Loucy (cell line): ENCODE measurements around the gene TSPAN4.

Experiments
- H2AFZ ChIP-seq: fragments of 200-600 bp; sonication (generic); 2 replicates; pipeline ENCODE4 v1.6.0; 2016; ENCODE audit warnings: antibody characterized with exemption, mild to moderate bottlenecking, low read length, moderate library complexity
- H3F3A ChIP-seq: fragments of 200-600 bp; 2 replicates; pipeline ENCODE4 v1.6.0; 2016; ENCODE audit warnings: antibody characterized with exemption, low read depth, mild to moderate bottlenecking
- H3K27me3 ChIP-seq: fragments of 200-600 bp; sonication (generic); 2 replicates; pipeline ENCODE4 v1.6.1; 2014; ENCODE audit warnings: low read length, mild to moderate bottlenecking; ENCODE audit not compliant: insufficient read depth, poor library complexity, severe bottlenecking
- H3K36me3 ChIP-seq: fragments of 200-600 bp; sonication (generic); 2 replicates; pipeline ENCODE4 v1.6.1; 2016; ENCODE audit warnings: low read length; ENCODE audit not compliant: insufficient read depth
- H3K4me1 ChIP-seq: fragments of 200-600 bp; sonication (generic); 2 replicates; pipeline ENCODE4 v1.5.1; 2014; ENCODE audit warnings: low read length, mild to moderate bottlenecking; ENCODE audit not compliant: insufficient read depth, poor library complexity, severe bottlenecking
- H3K4me2 ChIP-seq: fragments of 200-600 bp; sonication (generic); 2 replicates; pipeline ENCODE4 v1.6.0; 2014; ENCODE audit warnings: antibody characterized with exemption, low read length, low read depth, mild to moderate bottlenecking; ENCODE audit not compliant: poor library complexity, severe bottlenecking
- H3K4me3 ChIP-seq: fragments of 200-600 bp; sonication (generic); 2 replicates; pipeline ENCODE4 v1.5.1; 2014; ENCODE audit warnings: low read length, mild to moderate bottlenecking, mixed read lengths; ENCODE audit not compliant: poor library complexity, severe bottlenecking
- H3K79me2 ChIP-seq: fragments of 200-600 bp; sonication (generic); 2 replicates; pipeline ENCODE4 v1.6.1; 2014; ENCODE audit warnings: low read length; ENCODE audit not compliant: insufficient read depth
- H3K9ac ChIP-seq: fragments of 200-600 bp; sonication (generic); 2 replicates; pipeline ENCODE4 v1.6.0; 2014; ENCODE audit warnings: mild to moderate bottlenecking, low read depth, low read length, moderate library complexity; ENCODE audit not compliant: poor library complexity, severe bottlenecking
- H3K9me2 ChIP-seq: fragments of 200-600 bp; sonication (generic); replicated peaks from 2 replicates; pipeline ENCODE4 v1.6.1; 2016; ENCODE audit warnings: low read depth, low read length, mixed read lengths
- H3K9me3 ChIP-seq: fragments of 200-600 bp; sonication (generic); 2 replicates; pipeline ENCODE4 v1.6.1; 2014; ENCODE audit warnings: mild to moderate bottlenecking, antibody characterized with exemption, low read length, low read depth; ENCODE audit not compliant: insufficient read depth
- H4K20me1 ChIP-seq: fragments of 200-600 bp; sonication (generic); 2 replicates; pipeline ENCODE4 v1.6.0; 2014; ENCODE audit warnings: antibody characterized with exemption, low read length, mild to moderate bottlenecking; ENCODE audit not compliant: insufficient read depth, poor library complexity, severe bottlenecking
- EZH2phosphoT487 ChIP-seq: fragments of 200-600 bp; IDR thresholded peaks from 2 replicates; pipeline ENCODE4 v1.6.1; 2018; ENCODE audit warnings: antibody characterized with exemption, mild to moderate bottlenecking, moderate library complexity, borderline replicate concordance
- TF ChIP-seq, protein P1 (sequence below): fragments of 200-600 bp; sonication (generic); conservative IDR thresholded peaks from 2 replicates; pipeline ENCODE4 v1.5.1; 2014; ENCODE audit warnings: mild to moderate bottlenecking, antibody characterized with exemption, low read length

The TSPAN4 gene

DNA sequence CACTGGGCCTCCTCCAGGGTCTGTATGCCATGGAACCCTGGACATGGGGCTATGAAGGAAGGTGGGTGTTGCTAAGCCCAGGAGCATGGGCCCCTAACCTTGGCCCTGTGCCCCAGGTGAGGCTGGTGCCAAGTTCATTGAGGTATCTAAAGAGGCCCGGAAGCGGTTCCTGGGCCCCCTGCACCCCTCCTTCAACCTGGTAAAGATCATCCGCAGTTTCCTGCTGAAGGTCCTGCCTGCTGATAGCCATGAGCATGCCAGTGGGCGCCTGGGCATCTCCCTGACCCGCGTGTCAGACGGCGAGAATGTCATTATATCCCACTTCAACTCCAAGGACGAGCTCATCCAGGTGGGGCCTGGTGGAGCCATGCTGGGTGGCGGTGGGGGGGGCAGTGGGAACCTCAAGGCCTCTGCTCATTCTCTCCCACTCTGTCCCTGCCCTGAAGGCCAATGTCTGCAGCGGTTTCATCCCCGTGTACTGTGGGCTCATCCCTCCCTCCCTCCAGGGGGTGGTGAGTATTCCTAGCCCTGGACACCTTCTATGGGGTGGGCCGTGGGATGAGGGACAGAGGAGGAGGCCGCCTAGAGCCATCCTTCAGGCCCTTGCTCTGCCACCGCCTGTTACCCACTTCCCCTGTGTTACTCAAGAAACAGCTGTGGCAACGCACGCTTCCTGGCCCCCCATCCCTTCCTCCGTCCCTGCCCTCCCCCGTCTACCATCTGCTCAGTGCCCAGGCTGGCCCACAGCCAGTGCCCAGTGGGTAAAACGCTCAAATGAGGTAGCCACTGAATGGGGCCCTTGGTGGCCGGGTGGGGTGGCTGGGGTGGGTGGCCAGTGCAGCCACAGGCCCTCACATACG lies 20.9 kb upstream of the TSPAN4 start:
- H3K4me2 ChIP-seq: peak overlapping the region; percentile 97
- peaks cover 27% of the 10 kb centered on the region for H4K20me1 ChIP-seq
- H2AFZ ChIP-seq: no peak overlapping the region
- H3K79me2 ChIP-seq: peaks cover 24% of the 10 kb centered on the region
- peak overlapping the region; percentile 89 for H3K4me3 ChIP-seq
- no peaks in the 10 kb centered on the region for H3K9me2 ChIP-seq
- H3K27me3 ChIP-seq: no peaks in the 10 kb centered on the region
- no peaks in the 10 kb centered on the region for H3K36me3 ChIP-seq
- peak overlapping the region; percentile 81 for H3K9ac ChIP-seq
- no peaks in the 10 kb centered on the region for H3F3A ChIP-seq
- peaks cover 29% of the 10 kb centered on the region for H3K4me1 ChIP-seq
- no peaks in the 10 kb centered on the region for H3K9me3 ChIP-seq
- TF ChIP-seq EZH2phosphoT487: no peak
- TF ChIP-seq, protein P1, sequence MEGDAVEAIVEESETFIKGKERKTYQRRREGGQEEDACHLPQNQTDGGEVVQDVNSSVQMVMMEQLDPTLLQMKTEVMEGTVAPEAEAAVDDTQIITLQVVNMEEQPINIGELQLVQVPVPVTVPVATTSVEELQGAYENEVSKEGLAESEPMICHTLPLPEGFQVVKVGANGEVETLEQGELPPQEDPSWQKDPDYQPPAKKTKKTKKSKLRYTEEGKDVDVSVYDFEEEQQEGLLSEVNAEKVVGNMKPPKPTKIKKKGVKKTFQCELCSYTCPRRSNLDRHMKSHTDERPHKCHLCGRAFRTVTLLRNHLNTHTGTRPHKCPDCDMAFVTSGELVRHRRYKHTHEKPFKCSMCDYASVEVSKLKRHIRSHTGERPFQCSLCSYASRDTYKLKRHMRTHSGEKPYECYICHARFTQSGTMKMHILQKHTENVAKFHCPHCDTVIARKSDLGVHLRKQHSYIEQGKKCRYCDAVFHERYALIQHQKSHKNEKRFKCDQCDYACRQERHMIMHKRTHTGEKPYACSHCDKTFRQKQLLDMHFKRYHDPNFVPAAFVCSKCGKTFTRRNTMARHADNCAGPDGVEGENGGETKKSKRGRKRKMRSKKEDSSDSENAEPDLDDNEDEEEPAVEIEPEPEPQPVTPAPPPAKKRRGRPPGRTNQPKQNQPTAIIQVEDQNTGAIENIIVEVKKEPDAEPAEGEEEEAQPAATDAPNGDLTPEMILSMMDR: no peak

DNA sequence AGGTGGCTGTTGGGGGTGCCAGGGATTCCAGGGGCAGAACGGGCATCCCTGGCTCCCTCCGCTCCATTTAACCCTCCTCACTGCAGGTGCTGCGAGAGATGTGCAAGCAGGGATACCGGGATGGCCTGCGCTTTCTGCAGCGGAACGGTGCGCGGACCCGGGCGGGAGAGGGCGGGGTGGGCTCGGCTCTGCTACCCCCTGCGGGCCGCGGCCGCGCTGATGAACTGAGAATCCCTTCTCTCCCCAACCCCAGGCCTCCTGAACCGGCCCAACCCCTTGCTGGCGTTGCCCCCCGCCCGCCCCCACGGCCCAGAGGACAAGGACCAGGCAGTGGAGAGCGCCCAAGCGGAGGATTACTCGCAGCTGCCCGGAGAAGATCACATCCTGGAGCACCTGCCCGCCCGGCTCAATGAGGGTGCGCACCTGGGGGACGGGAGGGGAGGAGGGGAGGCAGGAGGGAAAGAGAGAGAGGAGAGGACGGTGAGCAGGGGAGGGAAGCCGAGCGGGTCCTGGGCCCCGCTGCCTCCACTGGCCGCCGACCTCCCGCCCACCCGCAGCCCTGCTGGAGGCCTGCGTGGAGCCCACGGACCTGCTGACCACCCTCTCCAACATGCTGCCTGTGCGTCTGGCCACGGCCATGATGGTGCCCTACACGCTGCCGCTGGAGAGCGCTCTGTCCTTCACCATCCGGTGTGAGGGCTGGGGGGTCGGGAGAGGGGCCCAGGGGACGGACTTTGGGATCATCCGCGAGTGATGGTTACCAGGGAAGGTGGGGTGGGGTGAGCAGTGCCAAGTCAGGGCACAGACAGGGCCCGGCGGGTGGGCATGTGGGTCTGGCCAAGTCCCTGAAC lies 19.0 kb upstream of the TSPAN4 start:
- Histone ChIP-seq H2AFZ (no peak overlapping the region), H3K27me3 (no peaks in the 10 kb centered on the region), H3K9me3 (no peaks in the 10 kb centered on the region), H3K36me3 (no peaks in the 10 kb centered on the region), H4K20me1 (peaks cover 27% of the 10 kb centered on the region), H3F3A (no peaks in the 10 kb centered on the region), H3K4me1 (peaks cover 39% of the 10 kb centered on the region), H3K9me2 (no peaks in the 10 kb centered on the region), H3K9ac (no peak overlapping the region), H3K4me2 (no peak overlapping the region), H3K79me2 (peaks cover 30% of the 10 kb centered on the region), H3K4me3 (no peak overlapping the region)
- no peak for TF ChIP-seq EZH2phosphoT487
- TF ChIP-seq, protein P1: no peak

DNA sequence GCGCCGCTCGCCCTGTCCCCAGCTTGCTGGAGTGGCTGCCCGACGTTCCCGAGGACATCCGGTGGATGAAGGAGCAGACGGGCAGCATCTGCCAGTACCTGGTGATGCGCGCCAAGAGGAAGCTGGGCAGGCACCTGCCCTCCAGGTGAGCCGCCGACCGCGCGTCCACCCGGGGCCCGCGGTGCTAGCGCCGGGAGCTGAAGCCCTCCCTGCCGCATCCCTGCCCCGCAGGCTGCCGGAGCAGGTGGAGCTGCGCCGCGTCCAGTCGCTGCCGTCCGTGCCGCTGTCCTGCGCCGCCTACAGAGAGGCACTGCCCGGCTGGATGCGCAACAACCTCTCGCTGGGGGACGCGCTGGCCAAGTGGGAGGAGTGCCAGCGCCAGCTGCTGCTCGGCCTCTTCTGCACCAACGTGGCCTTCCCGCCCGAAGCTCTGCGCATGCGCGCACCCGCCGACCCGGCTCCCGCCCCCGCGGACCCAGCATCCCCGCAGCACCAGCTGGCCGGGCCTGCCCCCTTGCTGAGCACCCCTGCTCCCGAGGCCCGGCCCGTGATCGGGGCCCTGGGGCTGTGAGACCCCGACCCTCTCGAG lies 18.3 kb upstream of the TSPAN4 start:
- Histone ChIP-seq H3K4me2 (no peak overlapping the region), H3K9me3 (no peaks in the 10 kb centered on the region), H2AFZ (no peak overlapping the region), H3K9ac (no peak overlapping the region), H3K36me3 (no peaks in the 10 kb centered on the region), H4K20me1 (peaks cover 27% of the 10 kb centered on the region), H3K4me1 (peaks cover 36% of the 10 kb centered on the region), H3K27me3 (no peaks in the 10 kb centered on the region), H3K4me3 (no peak overlapping the region), H3F3A (no peaks in the 10 kb centered on the region), H3K79me2 (peaks cover 30% of the 10 kb centered on the region), H3K9me2 (no peaks in the 10 kb centered on the region)
- TF ChIP-seq, protein P1: no peak
- no peak for TF ChIP-seq EZH2phosphoT487
